Peyer's patch (tissue), 4 donors: ENCODE results near the gene SRSF7.

Experiments
- CTCF ChIP-seq, 6 experiments: fragments of 450-650 bp in 4 of 6; fragments of 200-600 bp in 2 of 6; sonication (generic) in 1 of 6; IDR thresholded peaks; one replicate each; pipeline ENCODE4 v1.5.1; 2017 to 2019; ENCODE audit warnings: antibody characterized with exemption in 6 of 6, mild to moderate bottlenecking in 3 of 6, moderate library complexity in 1 of 6
- POLR2A ChIP-seq, 2 donors: fragments of 450-650 bp; IDR thresholded peaks; one replicate each; pipeline ENCODE4 v1.5.1; 2017; ENCODE audit warnings: antibody characterized with exemption in 2 of 2, mild to moderate bottlenecking in 2 of 2, moderate library complexity in 2 of 2

- TF ChIP-seq CTCF (IDR thresholded peaks at IDR 0.05): no peak
- TF ChIP-seq POLR2A (IDR thresholded peaks at IDR 0.05): no peak
Observed at GRCh38 chr2:38765149-38765548, 14.0 kb upstream of the SRSF7 start.
